Stimulated activated CD4-positive, alpha-beta T cell treated with anti-CD3 and anti-CD28 coated beads, TNF-alpha, amount 100 ng/mL, for 1 hour (primary cell): ENCODE results near the gene SERPINE3.

ENCODE experiments used
- DNase-seq, 3 donors: peaks; one replicate each; pipeline ENCODE4 v3.0.0-alpha.2; 2020; ENCODE audit warnings: low read depth in 3 of 3, low spot score in 1 of 3

The SERPINE3 gene

GRCh38 chr13:51339354-51339753 is at the start of gene SERPINE3:
Gene SERPINE3, plus strand, starts transcription at chr13:51339691. Its CDS starts 1,401 bp downstream, at chr13:51341092.
- DNase-seq: no peak

- DNase-seq: no peak
Observed at GRCh38 chr13:51291341-51291740, 48.1 kb upstream of the SERPINE3 start.

- no peak for DNase-seq
Observed at GRCh38 chr13:51292000-51292565, 47.4 kb upstream of the SERPINE3 start.

GRCh38 chr13:51297556-51297955 is 41.9 kb upstream of the SERPINE3 start:
- no peak for DNase-seq

GRCh38 chr13:51298812-51299211 is 40.7 kb upstream of the SERPINE3 start:
- DNase-seq: no peak

GRCh38 chr13:51303063-51303552 is 36.4 kb upstream of the SERPINE3 start:
- no peak for DNase-seq

- DNase-seq: no peak
Observed at GRCh38 chr13:51303882-51304281, 35.6 kb upstream of the SERPINE3 start.

GRCh38 chr13:51305271-51305967 is 34.1 kb upstream of the SERPINE3 start:
- no peak for DNase-seq

- no peak for DNase-seq
Observed at GRCh38 chr13:51308781-51309180, 30.7 kb upstream of the SERPINE3 start.

GRCh38 chr13:51311231-51311630 is 28.3 kb upstream of the SERPINE3 start:
- no peak for DNase-seq

GRCh38 chr13:51311957-51312520 is 27.5 kb upstream of the SERPINE3 start:
- DNase-seq: no peak

GRCh38 chr13:51313619-51314018 is 25.9 kb upstream of the SERPINE3 start:
- DNase-seq: no peak

GRCh38 chr13:51317262-51317661 is 22.2 kb upstream of the SERPINE3 start:
- DNase-seq: no peak

- no peak for DNase-seq
Observed at GRCh38 chr13:51318015-51318414, 21.5 kb upstream of the SERPINE3 start.

GRCh38 chr13:51318876-51319275 is 20.6 kb upstream of the SERPINE3 start:
- DNase-seq: no peak

GRCh38 chr13:51321836-51322235 is 17.7 kb upstream of the SERPINE3 start:
- no peak for DNase-seq

GRCh38 chr13:51322826-51323225 is 16.7 kb upstream of the SERPINE3 start:
- DNase-seq: no peak

GRCh38 chr13:51323824-51324511 is 15.5 kb upstream of the SERPINE3 start:
- no peak for DNase-seq

GRCh38 chr13:51324714-51325420 is 14.6 kb upstream of the SERPINE3 start:
- DNase-seq: no peak

- DNase-seq: no peak
Observed at GRCh38 chr13:51325837-51326236, 13.7 kb upstream of the SERPINE3 start.

GRCh38 chr13:51326777-51327176 is 12.7 kb upstream of the SERPINE3 start:
- no peak for DNase-seq
